Stimulated activated naive CD8-positive, alpha-beta T cell treated with anti-CD3 and anti-CD28 coated beads, Interleukin-15, amount 100 ng/mL, for 72 hours (primary cell): ENCODE data around the gene HDAC10.

ENCODE experiments used
- ATAC-seq: fragments of 150-1000 bp; cut with Tn5 transposase; 2 replicates; pipeline ENCODE4 v1.10.0; 2021; ENCODE audit warnings: mild to moderate bottlenecking, moderate library complexity
- DNase-seq, 2 donors: peaks; one replicate each; pipeline ENCODE4 v3.0.0; 2021 to 2022
- H3K27ac Mint-ChIP-seq, 2 donors: one replicate each; pipeline ENCODE4 v1.8.0; 2022; ENCODE audit warnings: mild to moderate bottlenecking in 2 of 2, mixed read lengths in 2 of 2, moderate library complexity in 2 of 2
- H3K27me3 Mint-ChIP-seq: one replicate; pipeline ENCODE4 v1.8.0; 2022; ENCODE audit warnings: mixed read lengths
- H3K4me1 Mint-ChIP-seq: one replicate; pipeline ENCODE4 v1.8.0; 2022; ENCODE audit warnings: mild to moderate bottlenecking, mixed read lengths
- H3K4me3 Mint-ChIP-seq, 2 donors: one replicate each; pipeline ENCODE4 v1.8.0; 2022; ENCODE audit warnings: mild to moderate bottlenecking in 2 of 2, mixed read lengths in 2 of 2, moderate library complexity in 1 of 2
- H3K9me3 Mint-ChIP-seq, 2 donors: one replicate each; pipeline ENCODE4 v1.8.0; 2022; ENCODE audit warnings: mixed read lengths in 2 of 2

HDAC10 gene, protein sequence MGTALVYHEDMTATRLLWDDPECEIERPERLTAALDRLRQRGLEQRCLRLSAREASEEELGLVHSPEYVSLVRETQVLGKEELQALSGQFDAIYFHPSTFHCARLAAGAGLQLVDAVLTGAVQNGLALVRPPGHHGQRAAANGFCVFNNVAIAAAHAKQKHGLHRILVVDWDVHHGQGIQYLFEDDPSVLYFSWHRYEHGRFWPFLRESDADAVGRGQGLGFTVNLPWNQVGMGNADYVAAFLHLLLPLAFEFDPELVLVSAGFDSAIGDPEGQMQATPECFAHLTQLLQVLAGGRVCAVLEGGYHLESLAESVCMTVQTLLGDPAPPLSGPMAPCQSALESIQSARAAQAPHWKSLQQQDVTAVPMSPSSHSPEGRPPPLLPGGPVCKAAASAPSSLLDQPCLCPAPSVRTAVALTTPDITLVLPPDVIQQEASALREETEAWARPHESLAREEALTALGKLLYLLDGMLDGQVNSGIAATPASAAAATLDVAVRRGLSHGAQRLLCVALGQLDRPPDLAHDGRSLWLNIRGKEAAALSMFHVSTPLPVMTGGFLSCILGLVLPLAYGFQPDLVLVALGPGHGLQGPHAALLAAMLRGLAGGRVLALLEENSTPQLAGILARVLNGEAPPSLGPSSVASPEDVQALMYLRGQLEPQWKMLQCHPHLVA

DNA sequence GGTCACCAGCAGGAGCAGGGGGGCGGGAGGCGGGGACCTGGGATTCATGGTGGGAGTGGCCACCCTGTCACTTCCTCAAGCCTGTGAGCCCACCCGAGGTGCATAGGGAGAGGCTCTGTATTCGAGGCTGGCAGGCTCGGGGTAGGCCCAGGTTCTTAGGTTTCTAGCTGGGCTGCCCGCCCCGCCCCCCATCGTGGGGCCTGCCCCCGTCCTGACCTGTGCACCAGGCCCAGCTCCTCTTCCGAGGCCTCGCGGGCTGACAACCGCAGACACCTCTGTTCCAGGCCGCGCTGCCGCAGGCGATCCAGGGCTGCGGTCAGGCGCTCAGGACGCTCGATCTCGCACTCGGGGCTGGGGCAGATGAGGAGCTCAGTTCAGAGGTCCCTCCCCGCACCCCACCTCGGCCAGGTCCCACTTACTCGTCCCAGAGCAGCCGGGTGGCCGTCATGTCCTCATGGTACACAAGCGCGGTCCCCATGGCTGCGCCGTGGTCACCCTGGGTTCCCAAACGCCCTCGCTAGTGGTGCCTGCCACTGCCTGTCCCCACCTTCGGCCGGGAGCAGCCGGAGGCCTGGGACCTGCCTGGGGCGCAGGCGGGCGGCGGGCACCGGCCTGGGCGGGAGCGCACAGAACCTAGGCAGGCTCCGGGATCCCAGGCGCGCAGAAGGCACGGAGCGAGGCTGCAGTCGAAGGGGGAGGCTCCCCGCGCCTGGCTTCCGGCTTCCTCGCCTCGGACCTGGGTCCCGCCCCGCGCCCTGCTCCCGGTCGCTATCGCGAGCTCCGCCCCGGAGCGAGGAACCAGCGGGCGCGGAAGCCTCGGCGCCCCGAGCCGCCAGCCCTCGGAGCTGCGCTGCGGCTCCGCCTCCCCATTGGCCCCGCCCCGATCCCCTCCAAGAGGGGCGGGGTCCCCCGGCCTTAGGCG is at the start of gene HDAC10:
Gene HDAC10, minus strand, starts transcription at position 711 of the 922 bp plus-strand sequence. Its CDS starts 233 bp downstream, at position 478.
- peak; percentile 81 to 85 for DNase-seq

GRCh38 chr22:50300620-50301257 is 49.7 kb upstream of the HDAC10 start:
- Mint-ChIP-seq H3K4me1 (peaks cover 38% of the 10 kb centered on the region), H3K27ac (peak overlapping the region in 1 of 2 donors; percentile 81), H3K9me3 (no peaks in the 10 kb centered on the region), H3K27me3 (peaks cover 69% of the 10 kb centered on the region), H3K4me3 (no peak overlapping the region)
- ATAC-seq (no peak), DNase-seq (no peak)

More for the DNA sequence above, at the start of gene HDAC10:
- ATAC-seq, result peak; percentile 84
- peaks cover 47% of the 10 kb centered on the region for H3K4me1 Mint-ChIP-seq
- no peaks in the 10 kb centered on the region for H3K27me3 Mint-ChIP-seq
- peak within 1 kb of the TSS; percentile 84 to 88 for H3K4me3 Mint-ChIP-seq
- H3K9me3 Mint-ChIP-seq, result no peaks in the 10 kb centered on the region
- H3K27ac Mint-ChIP-seq, result peak within 1 kb of the TSS; percentile 61 to 92

GRCh38 chr22:50299785-50300619 is 48.9 kb upstream of the HDAC10 start:
- Mint-ChIP-seq H3K27ac (no peak overlapping the region), H3K9me3 (no peaks in the 10 kb centered on the region), H3K4me1 (peaks cover 31% of the 10 kb centered on the region), H3K4me3 (no peak overlapping the region), H3K27me3 (peaks cover 62% of the 10 kb centered on the region)
- ATAC-seq (peak; percentile 30), DNase-seq (no peak)

GRCh38 chr22:50298937-50299784 is 48.1 kb upstream of the HDAC10 start:
- DNase-seq (no peak), ATAC-seq (peak; percentile 53)
- H3K4me1 Mint-ChIP-seq, result peaks cover 30% of the 10 kb centered on the region
- H3K9me3 Mint-ChIP-seq, result no peaks in the 10 kb centered on the region
- H3K4me3 Mint-ChIP-seq, result peak overlapping the region in 1 of 2 donors; percentile 68
- peaks cover 54% of the 10 kb centered on the region for H3K27me3 Mint-ChIP-seq
- no peak overlapping the region for H3K27ac Mint-ChIP-seq

DNA sequence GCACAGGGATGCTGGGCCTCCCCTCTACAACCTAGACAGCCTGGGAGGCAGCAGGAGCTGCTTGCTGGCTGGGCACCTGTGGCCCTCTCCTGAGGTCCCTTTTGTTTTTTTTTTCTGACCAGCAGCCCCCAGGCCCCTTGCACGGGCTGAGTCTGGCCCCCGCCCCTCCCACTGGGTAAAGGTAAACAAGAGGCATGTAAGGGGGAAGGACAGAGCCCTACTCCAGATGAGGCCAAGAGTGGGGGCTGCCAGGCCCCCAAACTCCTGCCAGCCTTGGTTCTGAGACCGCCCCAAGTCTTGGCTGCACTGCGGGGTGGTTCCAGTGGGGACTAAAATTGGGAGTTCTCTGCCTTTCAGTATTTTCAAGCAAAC is 47.2 kb upstream of the HDAC10 start:
- Mint-ChIP-seq H3K27ac (no peak overlapping the region), H3K4me3 (no peak overlapping the region), H3K27me3 (peaks cover 46% of the 10 kb centered on the region), H3K9me3 (no peaks in the 10 kb centered on the region), H3K4me1 (peaks cover 24% of the 10 kb centered on the region)
- DNase-seq (no peak), ATAC-seq (no peak)

GRCh38 chr22:50297510-50298265 is 46.6 kb upstream of the HDAC10 start:
- Mint-ChIP-seq H3K4me1 (peaks cover 23% of the 10 kb centered on the region), H3K9me3 (no peaks in the 10 kb centered on the region), H3K4me3 (no peak overlapping the region), H3K27me3 (peaks cover 40% of the 10 kb centered on the region), H3K27ac (no peak overlapping the region)
- DNase-seq, result no peak
- no peak for ATAC-seq

DNA sequence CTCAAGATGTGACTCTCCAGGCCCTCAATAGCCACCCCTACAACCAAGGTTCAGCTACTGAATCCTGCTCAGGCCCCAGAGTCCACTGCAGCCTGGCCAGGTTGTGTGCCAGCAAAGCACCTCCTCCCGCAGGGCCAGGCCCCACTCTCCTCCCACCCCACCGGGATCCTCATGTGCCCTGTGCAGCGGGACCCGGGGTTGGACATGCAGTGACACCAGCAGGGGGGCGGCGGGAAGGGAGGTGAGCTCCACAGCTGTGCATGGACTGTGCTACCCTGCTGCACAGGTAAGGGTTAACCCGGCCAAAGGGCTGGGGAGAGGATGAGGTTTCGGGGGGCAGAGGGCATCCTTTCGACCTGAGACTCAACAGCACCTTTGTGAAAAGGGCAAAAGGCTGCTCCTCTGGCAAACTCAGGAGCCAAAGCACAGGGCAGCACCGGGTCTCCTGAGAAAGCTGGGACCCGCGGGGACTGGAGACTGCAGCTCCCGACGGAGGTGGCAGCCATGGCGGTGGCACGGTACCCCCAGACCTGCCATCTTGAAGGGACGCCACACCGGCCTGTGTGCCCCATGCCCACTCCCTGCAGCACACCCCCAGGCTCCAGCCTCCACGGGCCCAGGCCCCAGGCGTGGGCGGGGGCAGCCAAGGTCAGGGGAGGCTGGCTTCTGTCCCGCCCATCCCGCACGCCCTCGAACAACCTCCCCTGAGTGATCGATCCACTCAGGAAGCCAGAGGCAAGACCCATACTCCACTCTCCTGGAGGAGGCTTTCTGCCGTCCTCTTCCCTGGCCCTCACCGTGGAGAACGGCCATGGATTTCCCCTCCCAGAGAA is 45.8 kb upstream of the HDAC10 start:
- no peak for DNase-seq
- Mint-ChIP-seq H3K27me3 (peaks cover 32% of the 10 kb centered on the region), H3K4me3 (no peak overlapping the region), H3K27ac (no peak overlapping the region), H3K4me1 (peaks cover 28% of the 10 kb centered on the region), H3K9me3 (no peaks in the 10 kb centered on the region)
- no peak for ATAC-seq

- no peak for DNase-seq
- Mint-ChIP-seq H3K4me3 (peak overlapping the region; percentile 80), H3K9me3 (no peaks in the 10 kb centered on the region), H3K27me3 (peaks cover 19% of the 10 kb centered on the region), H3K27ac (peak overlapping the region; percentile 63 to 89), H3K4me1 (peaks cover 32% of the 10 kb centered on the region)
- no peak for ATAC-seq
Measured at GRCh38 chr22:50294319-50294656, 43.2 kb upstream of the HDAC10 start.

- peak overlapping the region; percentile 80 for H3K4me3 Mint-ChIP-seq
- peak overlapping the region; percentile 63 to 89 for H3K27ac Mint-ChIP-seq
- DNase-seq (peak in 1 of 2 donors; percentile 54), ATAC-seq (peak; percentile 68)
- peaks cover 32% of the 10 kb centered on the region for H3K4me1 Mint-ChIP-seq
- peaks cover 13% of the 10 kb centered on the region for H3K27me3 Mint-ChIP-seq
- no peaks in the 10 kb centered on the region for H3K9me3 Mint-ChIP-seq
Measured at GRCh38 chr22:50293441-50294318, 42.6 kb upstream of the HDAC10 start.

- Mint-ChIP-seq H3K27me3 (peaks cover 5% of the 10 kb centered on the region), H3K27ac (peak overlapping the region; percentile 90 to 95), H3K9me3 (no peaks in the 10 kb centered on the region), H3K4me1 (peaks cover 32% of the 10 kb centered on the region), H3K4me3 (peak overlapping the region; percentile 79 to 88)
- ATAC-seq, result peak; percentile 71
- peak in 1 of 2 donors; percentile 64 for DNase-seq
Measured at GRCh38 chr22:50292643-50293440, 41.8 kb upstream of the HDAC10 start.
